NCI-H2171 treated with DMSO at 0.1 percent for 48 hours (cell line): ENCODE data around the gene PHACTR3.

Experiments
- DNase-seq: peaks from one replicate; lab custom pipeline; 2025; lab: John Stamatoyannopoulos, UW

The PHACTR3 gene

DNA sequence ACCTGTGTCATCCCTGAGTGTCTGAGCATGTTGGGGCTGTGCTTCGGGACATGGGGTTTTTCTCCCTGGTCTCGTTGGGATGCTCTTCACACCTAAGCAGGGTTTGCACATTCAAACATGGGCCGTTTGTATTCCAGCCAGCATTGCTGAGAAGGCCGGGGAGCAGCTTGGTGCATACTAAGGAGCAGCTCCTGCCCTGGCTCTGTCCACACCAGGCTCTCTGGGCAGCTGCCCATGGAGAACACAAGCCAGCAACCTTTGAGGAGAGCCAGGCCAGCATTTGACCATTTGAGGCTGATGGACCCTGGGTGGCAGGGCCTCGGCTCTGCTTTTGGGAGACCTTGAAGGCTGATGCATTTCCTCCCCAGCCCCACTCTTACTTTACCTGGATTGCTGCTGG is 92.1 kb downstream of the PHACTR3 start:
- DNase-seq, result no peak

GRCh38 chr20:59697068-59697467 is 92.7 kb downstream of the PHACTR3 start:
- DNase-seq, result no peak

- no peak for DNase-seq
Observed at GRCh38 chr20:59698598-59698997, 94.3 kb downstream of the PHACTR3 start.

DNA sequence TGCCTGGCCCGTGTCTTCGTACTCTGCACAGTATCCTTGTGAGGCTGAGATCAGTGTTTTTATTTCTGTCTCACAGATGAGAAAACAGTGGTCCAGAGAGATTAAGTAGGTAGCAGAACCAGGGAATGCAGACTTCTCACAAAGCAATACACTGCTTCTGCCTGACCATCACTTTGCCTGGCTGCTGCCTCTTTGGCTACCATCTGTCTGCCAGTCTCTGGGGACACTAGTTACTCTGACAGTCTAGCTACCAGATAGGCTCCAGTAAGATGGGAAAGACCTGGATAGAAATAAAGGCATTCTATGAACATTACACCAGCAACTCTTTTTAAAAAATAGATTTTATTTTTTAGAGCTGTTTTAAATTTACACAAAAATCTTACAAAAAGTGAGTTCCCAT is 96.9 kb downstream of the PHACTR3 start:
- DNase-seq, result peak; percentile 82

DNA sequence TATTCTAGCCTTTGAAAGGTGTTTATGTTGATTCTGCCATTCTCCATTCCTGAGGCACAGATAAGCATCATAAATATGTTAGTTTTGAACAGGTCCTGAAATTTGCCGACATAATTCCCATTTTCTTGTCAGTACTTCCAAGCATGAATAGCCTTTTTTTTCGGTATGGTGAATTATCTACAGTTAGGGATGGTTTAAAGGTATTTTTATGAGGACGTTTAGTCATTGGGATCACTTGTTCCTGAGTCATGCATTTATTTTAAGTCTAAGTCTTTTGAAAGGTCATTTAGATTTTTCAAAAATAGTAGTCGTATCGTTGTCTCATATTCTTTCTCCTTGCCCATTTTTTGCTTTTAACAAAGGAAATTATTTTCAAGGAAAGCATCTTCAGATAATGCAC is 98.7 kb downstream of the PHACTR3 start:
- DNase-seq, result no peak

DNA sequence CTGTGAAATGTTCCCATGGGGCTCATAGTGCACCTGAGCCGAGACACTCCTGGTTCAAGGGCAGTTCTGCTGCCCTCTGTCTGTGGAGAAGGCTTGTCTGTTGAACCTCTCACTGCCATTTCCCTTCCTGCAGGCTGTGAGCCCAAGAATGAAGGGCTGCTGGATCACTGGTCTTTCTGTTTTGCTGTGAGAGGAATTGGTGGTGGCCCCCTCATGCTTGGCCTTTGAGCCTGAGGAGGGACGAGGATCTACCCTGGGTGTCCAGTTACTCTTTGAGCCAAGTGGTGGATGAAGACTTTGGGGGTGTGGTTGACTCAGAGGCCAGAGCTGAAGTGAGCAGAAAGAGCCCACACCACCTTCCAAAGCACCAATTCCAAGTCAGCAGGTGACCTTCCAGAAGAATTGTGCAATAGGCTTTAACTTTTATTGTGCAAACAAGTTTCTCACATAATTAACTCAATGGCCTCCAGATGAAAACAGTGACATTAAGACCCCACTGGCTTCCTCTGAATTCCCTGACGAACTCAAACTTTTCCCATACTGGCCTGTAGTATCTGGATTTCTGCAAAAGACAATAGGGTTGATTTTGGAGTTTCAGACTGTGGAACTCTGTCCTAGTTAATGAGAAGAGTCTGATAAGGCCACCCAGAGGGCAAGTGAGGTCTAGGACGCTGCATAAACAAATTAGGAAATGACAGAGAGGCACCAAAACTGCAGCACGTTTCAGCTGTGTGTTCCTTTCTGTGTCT is 101.5 kb downstream of the PHACTR3 start:
- DNase-seq, result no peak

DNA sequence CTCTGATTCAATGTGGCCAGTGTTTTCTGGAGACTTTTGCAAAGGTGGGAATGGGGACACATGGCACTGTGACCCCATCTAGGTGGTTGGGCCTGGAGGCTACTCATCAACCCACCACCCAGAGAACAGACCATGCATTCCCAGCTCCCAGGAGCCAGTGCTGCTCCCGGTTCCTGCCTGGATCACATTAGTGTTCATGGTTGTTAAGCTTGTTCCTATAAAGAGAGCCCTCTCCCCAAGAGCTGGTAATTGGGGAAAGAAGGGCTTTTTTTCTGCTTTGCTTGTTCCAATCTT is 102.0 kb downstream of the PHACTR3 start:
- DNase-seq, result no peak

DNA sequence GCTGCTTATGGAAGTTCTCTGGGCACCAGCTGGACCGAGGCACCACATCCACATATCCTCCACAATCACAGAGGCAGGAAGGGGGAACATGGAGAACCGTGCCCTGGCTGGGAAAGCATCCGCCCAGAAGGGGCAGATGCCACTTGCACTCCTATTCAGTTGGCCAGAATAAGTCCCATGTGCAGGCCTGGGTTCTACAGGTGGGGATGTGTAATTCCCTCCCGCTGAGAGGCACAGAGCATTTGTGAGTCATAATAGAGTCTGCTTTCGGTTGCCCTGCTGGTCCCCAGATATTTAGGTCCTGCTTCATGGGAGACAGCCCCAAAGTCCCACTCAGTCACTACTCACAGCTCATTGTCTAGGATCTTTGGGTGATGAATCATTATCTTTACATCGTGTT is 104.0 kb downstream of the PHACTR3 start:
- no peak for DNase-seq

GRCh38 chr20:59709636-59710035 is 105.3 kb downstream of the PHACTR3 start:
- no peak for DNase-seq

DNA sequence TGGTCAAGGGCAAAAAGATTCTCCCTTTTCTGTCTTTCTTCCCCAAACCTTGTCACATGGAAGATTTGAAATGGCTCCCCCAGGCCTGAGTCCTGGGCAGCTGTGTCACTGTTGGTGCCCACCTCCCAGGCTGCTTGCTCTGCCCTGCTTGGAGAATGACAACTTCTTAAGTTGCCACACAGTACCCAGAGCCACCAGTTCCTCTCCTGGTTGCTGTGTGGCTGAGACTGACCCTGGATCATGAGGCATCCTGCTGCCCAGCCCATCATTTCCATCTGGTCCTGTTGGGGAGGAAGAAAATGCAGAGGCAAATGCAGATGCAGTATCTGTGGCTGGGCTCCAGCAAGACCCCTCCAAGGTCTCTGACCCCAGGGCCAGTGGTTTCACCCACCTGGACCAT is 113.7 kb downstream of the PHACTR3 start:
- DNase-seq, result no peak

GRCh38 chr20:59718751-59719150 is 114.4 kb downstream of the PHACTR3 start:
- no peak for DNase-seq

- no peak for DNase-seq
Observed at GRCh38 chr20:59720013-59720412, 115.7 kb downstream of the PHACTR3 start.

- no peak for DNase-seq
Observed at GRCh38 chr20:59721386-59721785, 117.0 kb downstream of the PHACTR3 start.

DNA sequence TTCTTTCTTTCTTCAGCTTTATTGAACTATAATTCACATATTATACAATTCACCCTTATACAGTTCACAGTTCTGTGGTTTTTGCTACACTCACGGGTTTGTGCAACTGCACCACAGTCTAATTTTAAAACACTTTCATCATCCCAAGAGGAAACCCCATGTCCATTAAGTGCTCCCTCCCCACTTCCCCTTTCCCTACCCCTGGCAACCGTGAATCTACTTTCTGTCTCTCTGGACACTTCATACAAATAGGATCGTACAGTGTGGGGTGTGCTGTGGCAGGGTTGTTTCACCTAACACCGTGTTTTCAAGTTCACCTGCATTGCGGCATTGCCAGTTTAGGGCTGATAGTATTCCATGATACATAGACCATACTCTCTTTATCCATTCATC is 118.8 kb downstream of the PHACTR3 start:
- DNase-seq, result no peak

- no peak for DNase-seq
Observed at GRCh38 chr20:59723607-59724456, 119.5 kb downstream of the PHACTR3 start.

DNA sequence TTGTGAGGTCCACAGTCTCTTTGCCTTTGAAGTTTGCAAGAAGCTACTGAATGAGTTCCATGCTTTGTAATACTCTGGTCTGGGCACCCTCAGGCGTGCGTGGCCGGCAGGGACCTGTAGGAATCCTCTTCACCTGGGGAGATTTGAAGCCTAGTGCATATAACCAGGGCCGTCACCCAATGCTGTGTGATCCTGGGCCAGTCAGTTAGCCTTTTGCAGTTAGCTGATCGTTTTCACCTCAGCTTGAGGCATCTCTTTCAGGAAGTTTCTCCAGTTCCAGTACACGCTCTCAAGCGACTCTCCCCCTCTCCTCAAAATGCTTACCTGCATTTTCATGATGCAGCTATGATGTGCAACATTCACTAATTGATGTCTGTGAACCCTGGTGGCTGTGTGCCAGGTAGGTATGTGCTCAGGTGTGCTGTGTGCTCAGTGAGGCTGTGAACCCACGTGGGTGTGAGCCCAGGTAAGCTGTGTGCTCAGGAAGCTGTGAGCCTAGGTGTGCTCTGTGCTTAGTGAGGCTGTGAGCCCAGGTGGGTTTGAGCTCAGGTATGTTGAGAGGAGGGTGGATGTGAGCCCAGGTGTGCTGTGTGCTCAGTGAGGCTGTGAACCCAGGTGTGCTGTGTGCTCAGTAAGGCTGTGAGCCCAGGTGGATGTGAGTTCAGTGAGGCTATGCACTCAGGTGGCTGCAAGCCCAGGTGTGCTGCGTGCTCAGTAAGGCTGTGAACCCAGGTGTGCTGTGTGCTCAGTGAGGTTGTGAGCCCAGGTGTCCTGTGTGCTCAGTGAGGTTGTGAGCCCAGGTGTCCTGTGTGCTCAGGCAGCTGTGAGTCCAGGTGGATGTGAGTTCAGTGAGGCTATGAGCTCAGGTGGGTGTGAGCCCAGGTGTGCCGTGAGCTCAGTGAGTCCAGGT is 120.4 kb downstream of the PHACTR3 start:
- no peak for DNase-seq

- DNase-seq, result no peak
Observed at GRCh38 chr20:59725476-59726280, 121.3 kb downstream of the PHACTR3 start.

- no peak for DNase-seq
Observed at GRCh38 chr20:59726281-59726595, 121.9 kb downstream of the PHACTR3 start.

DNA sequence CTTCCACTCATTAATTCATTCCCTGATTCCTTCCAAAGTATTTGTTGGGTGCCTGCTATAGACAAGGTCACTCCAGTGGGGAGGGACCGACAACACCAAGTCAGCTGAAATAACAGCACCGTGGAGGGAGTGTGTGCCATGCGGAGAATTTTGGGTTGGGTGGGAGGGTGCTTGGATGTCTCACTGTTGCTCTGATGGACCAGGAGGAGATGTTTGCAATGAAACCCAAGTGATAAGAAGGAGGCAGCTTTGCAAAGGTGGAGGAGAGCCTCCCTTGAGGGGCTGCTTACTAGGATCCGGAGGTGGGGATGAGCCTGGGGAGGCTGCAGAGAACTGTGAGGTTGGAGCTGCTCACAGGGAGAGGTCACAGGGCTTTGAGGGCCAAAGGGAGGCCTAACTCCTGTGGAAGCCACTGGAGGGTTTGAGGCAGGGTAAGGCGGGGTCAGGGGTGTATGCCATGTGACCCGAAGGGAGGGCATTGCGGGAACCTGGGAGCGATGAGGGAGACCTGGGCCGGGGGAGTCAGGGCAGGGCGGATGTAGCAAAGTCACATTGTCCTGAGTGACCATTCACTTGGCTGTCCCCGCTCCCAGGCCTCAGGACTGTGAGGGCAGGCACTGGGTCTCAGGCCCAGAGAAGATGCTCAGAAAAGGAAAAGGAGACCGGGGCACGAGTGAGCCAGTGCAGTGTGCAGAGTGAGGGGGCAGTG is 124.5 kb downstream of the PHACTR3 start:
- no peak for DNase-seq

- DNase-seq, result peak; percentile 14
Observed at GRCh38 chr20:59729506-59729905, 125.2 kb downstream of the PHACTR3 start.

DNA sequence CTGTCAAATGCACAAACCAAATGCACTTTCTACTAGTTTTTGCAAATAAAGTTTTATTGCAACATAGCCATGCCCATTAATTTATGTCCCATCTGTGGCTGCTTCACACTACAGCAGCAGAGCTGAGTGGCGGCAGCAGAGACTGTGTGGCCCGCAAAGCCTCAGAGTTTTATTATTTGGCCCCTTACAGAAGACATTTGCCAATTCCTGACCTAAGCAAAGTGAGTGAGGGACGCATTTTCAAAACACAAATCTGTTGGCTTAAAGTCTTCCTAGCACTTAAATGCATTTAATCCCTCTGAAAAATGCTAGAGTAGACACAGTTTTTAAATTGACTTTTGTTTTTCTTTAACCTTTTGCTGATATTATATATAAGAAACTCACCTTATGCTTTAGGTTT is 126.4 kb downstream of the PHACTR3 start:
- DNase-seq, result no peak
